Neural progenitor cell (in vitro differentiated cells): ENCODE data around the gene SYTL2. TPM values are rescaled to one million over a fixed set of nuclear protein-coding genes. Genes with fewer than 3 reads are reported as not detected.
A peak's percentile ranks its signal among the peaks of the same experiment; 100 is the strongest.

Experiments
- DNase-seq: peaks from one replicate; pipeline ENCODE4 v3.0.0-alpha.2; 2016; ENCODE audit warnings: low spot score
- H2AFZ ChIP-seq: fragments of 200-600 bp; sonication (generic); replicated peaks from 2 replicates; pipeline ENCODE4 v1.6.1; 2016; ENCODE audit warnings: antibody characterized with exemption
- H3F3A ChIP-seq: fragments of 200-600 bp; sonication (generic); 2 replicates; pipeline ENCODE4 v1.6.1; 2016; ENCODE audit warnings: antibody characterized with exemption, low read depth
- H3K27ac ChIP-seq: fragments of 200-600 bp; sonication (generic); 2 replicates; pipeline ENCODE4 v1.5.1; 2016; ENCODE audit warnings: mild to moderate bottlenecking
- H3K27me3 ChIP-seq: fragments of 200-600 bp; sonication (generic); 2 replicates; pipeline ENCODE4 v1.6.1; 2016; ENCODE audit warnings: mild to moderate bottlenecking, moderate library complexity
- H3K36me3 ChIP-seq: fragments of 200-600 bp; sonication (generic); 2 replicates; pipeline ENCODE4 v1.5.1; 2016
- H3K4me1 ChIP-seq: fragments of 200-600 bp; sonication (generic); 2 replicates; pipeline ENCODE4 v1.6.1; 2016; ENCODE audit warnings: mixed run types
- H3K4me2 ChIP-seq: fragments of 200-600 bp; sonication (generic); 2 replicates; pipeline ENCODE4 v1.6.1; 2016
- H3K4me3 ChIP-seq: fragments of 200-600 bp; sonication (generic); 2 replicates; pipeline ENCODE4 v1.5.1; 2016
- H3K79me2 ChIP-seq: fragments of 200-600 bp; sonication (generic); 2 replicates; pipeline ENCODE4 v1.6.1; 2016; ENCODE audit warnings: low read depth
- H3K9ac ChIP-seq: fragments of 200-600 bp; sonication (generic); 2 replicates; pipeline ENCODE4 v1.6.1; 2016
- H3K9me3 ChIP-seq: fragments of 200-600 bp; sonication (generic); 2 replicates; pipeline ENCODE4 v1.5.1; 2016; ENCODE audit warnings: low read depth
- H4K20me1 ChIP-seq: fragments of 200-600 bp; sonication (generic); 2 replicates; pipeline ENCODE4 v1.6.1; 2016; ENCODE audit warnings: low read depth
- H3K27ac Mint-ChIP-seq: 3 replicates; pipeline ENCODE4 v1.8.0; 2021; ENCODE audit warnings: mixed read lengths
- H3K27me3 Mint-ChIP-seq: 2 replicates; pipeline ENCODE4 v1.8.0; 2022; ENCODE audit warnings: low read depth, mild to moderate bottlenecking, inconsistent platforms, moderate library complexity, mixed read lengths; ENCODE audit not compliant: insufficient read depth
- H3K36me3 Mint-ChIP-seq: 3 replicates; pipeline ENCODE4 v1.8.0; 2021; ENCODE audit warnings: mixed read lengths
- H3K4me1 Mint-ChIP-seq: 3 replicates; pipeline ENCODE4 v1.8.0; 2021; ENCODE audit warnings: mixed read lengths
- H3K4me3 Mint-ChIP-seq: 3 replicates; pipeline ENCODE4 v1.8.0; 2021; ENCODE audit warnings: mild to moderate bottlenecking, moderate library complexity, mixed read lengths
- H3K9me3 Mint-ChIP-seq: 3 replicates; pipeline ENCODE4 v1.8.0; 2020; ENCODE audit warnings: mixed read lengths
- EZH2 ChIP-seq: fragments of 200-600 bp; sonication (generic); IDR thresholded peaks from 2 replicates; pipeline ENCODE4 v1.6.1; 2017; ENCODE audit warnings: antibody characterized with exemption, mild to moderate bottlenecking, moderate library complexity
- EZH2phosphoT487 ChIP-seq: fragments of 200-600 bp; sonication (generic); IDR thresholded peaks from 2 replicates; pipeline ENCODE4 v1.6.1; 2017; ENCODE audit warnings: antibody characterized with exemption
- total RNA-seq: library from RNA; depleted of rRNA; stranded (reverse); fragments of >200 nt; gene quantifications from 2 replicates; pipeline ENCODE4 v1.2.3, GENCODE V29; 2015; ENCODE audit warnings: low replicate concordance
- TF ChIP-seq, protein P1 (sequence below): fragments of 200-600 bp; sonication (generic); IDR thresholded peaks from 2 replicates; pipeline ENCODE4 v1.5.1; 2017; ENCODE audit warnings: antibody characterized with exemption, mild to moderate bottlenecking

Gene SYTL2
- total RNA-seq, 1 donor from 2014 or later, result 34.1 TPM

- Histone ChIP-seq H3K9ac (no peak overlapping the region), H3K4me1 (peaks cover 5% of the 10 kb centered on the region), H3K27me3 (peaks cover 41% of the 10 kb centered on the region), H3K36me3 (no peaks in the 10 kb centered on the region), H3K4me2 (no peak overlapping the region), H2AFZ (no peak overlapping the region), H3K4me3 (no peak overlapping the region), H3K27ac (no peak overlapping the region), H3K9me3 (no peaks in the 10 kb centered on the region), H4K20me1 (no peaks in the 10 kb centered on the region), H3K79me2 (no peaks in the 10 kb centered on the region), H3F3A (peaks cover 12% of the 10 kb centered on the region)
- H3K27me3 Mint-ChIP-seq, result peaks cover 14% of the 10 kb centered on the region
- no peaks in the 10 kb centered on the region for H3K9me3 Mint-ChIP-seq
- no peak for TF ChIP-seq EZH2phosphoT487
- H3K36me3 Mint-ChIP-seq, result no peaks in the 10 kb centered on the region
- no peak overlapping the region for H3K27ac Mint-ChIP-seq
- peaks cover 18% of the 10 kb centered on the region for H3K4me1 Mint-ChIP-seq
- no peak for DNase-seq
- H3K4me3 Mint-ChIP-seq, result no peak overlapping the region
Measured at GRCh38 chr11:85813721-85814120, 2.8 kb upstream of the SYTL2 start.

DNA sequence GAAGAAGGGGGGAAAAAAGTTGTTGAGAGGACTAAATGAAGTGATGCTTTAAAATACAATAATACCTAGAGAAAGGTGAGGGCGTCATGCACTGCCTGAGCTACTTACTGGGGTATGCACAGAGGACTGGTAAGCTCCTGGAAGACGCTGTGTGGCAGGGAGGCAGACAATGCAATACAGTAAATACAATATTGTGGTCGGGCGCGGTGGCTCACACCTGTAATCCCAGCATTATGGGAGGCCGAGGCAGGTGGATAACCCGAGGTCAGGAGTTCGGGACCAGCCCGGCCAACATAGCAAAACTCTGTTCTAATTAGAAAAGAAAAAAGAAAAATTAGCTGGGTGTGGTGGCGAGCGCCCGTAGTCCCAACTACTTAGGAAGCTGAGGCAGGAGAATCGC is 683 bp upstream of the SYTL2 start:
- Histone ChIP-seq H3K4me3 (peak overlapping the region; percentile 55), H3K79me2 (no peaks in the 10 kb centered on the region), H2AFZ (peak overlapping the region; percentile 69), H3F3A (peaks cover 12% of the 10 kb centered on the region), H3K36me3 (no peaks in the 10 kb centered on the region), H4K20me1 (no peaks in the 10 kb centered on the region), H3K27ac (no peak overlapping the region), H3K9me3 (no peaks in the 10 kb centered on the region), H3K27me3 (peaks cover 41% of the 10 kb centered on the region), H3K9ac (no peak overlapping the region), H3K4me1 (peaks cover 5% of the 10 kb centered on the region), H3K4me2 (peak overlapping the region; percentile 87)
- H3K27me3 Mint-ChIP-seq, result peaks cover 14% of the 10 kb centered on the region
- no peaks in the 10 kb centered on the region for H3K9me3 Mint-ChIP-seq
- DNase-seq, result peak; percentile 14
- H3K4me3 Mint-ChIP-seq, result peak overlapping the region; percentile 87
- peaks cover 18% of the 10 kb centered on the region for H3K4me1 Mint-ChIP-seq
- peak overlapping the region; percentile 43 for H3K27ac Mint-ChIP-seq
- TF ChIP-seq, protein P1, sequence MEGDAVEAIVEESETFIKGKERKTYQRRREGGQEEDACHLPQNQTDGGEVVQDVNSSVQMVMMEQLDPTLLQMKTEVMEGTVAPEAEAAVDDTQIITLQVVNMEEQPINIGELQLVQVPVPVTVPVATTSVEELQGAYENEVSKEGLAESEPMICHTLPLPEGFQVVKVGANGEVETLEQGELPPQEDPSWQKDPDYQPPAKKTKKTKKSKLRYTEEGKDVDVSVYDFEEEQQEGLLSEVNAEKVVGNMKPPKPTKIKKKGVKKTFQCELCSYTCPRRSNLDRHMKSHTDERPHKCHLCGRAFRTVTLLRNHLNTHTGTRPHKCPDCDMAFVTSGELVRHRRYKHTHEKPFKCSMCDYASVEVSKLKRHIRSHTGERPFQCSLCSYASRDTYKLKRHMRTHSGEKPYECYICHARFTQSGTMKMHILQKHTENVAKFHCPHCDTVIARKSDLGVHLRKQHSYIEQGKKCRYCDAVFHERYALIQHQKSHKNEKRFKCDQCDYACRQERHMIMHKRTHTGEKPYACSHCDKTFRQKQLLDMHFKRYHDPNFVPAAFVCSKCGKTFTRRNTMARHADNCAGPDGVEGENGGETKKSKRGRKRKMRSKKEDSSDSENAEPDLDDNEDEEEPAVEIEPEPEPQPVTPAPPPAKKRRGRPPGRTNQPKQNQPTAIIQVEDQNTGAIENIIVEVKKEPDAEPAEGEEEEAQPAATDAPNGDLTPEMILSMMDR, result no peak
- TF ChIP-seq EZH2 (no peak), EZH2phosphoT487 (no peak)
- H3K36me3 Mint-ChIP-seq, result no peaks in the 10 kb centered on the region

DNA sequence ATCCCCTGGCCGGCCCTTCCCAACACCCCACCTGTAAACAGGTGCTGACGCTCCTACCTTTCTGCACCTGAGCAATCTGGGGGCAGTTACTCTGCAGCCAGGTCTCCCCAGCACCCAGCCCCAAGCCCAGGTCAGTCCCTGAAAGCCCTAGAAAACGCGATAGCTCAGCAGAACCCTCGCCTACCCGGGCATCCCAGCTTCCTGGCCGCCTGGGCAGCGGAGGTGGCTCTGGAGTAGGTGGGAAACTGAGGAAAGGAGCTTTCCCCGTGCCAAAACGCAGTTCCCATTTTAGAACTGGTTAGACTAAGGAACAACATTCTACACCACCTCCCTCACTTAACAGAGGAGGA is 445 bp downstream of the SYTL2 start:
- peaks cover 41% of the 10 kb centered on the region for H3K27me3 ChIP-seq
- H3K9ac ChIP-seq, result no peak overlapping the region
- peak; percentile 14 for DNase-seq
- H3K36me3 Mint-ChIP-seq, result no peaks in the 10 kb centered on the region
- H3K4me1 Mint-ChIP-seq, result peaks cover 18% of the 10 kb centered on the region
- H3K27ac ChIP-seq, result no peak overlapping the region
- peak overlapping the region; percentile 69 for H2AFZ ChIP-seq
- no peaks in the 10 kb centered on the region for H3K9me3 ChIP-seq
- TF ChIP-seq EZH2, result no peak
- TF ChIP-seq, protein P1, result no peak
- TF ChIP-seq EZH2phosphoT487, result no peak
- H3K79me2 ChIP-seq, result no peaks in the 10 kb centered on the region
- no peaks in the 10 kb centered on the region for H3K36me3 ChIP-seq
- H3F3A ChIP-seq, result peaks cover 12% of the 10 kb centered on the region
- H3K4me1 ChIP-seq, result peaks cover 5% of the 10 kb centered on the region
- peaks cover 14% of the 10 kb centered on the region for H3K27me3 Mint-ChIP-seq
- H3K9me3 Mint-ChIP-seq, result no peaks in the 10 kb centered on the region
- peak overlapping the region; percentile 84 for H3K4me3 Mint-ChIP-seq
- H3K27ac Mint-ChIP-seq, result no peak overlapping the region
- H3K4me3 ChIP-seq, result peak overlapping the region; percentile 55
- H4K20me1 ChIP-seq, result no peaks in the 10 kb centered on the region
- H3K4me2 ChIP-seq, result peak overlapping the region; percentile 87

DNA sequence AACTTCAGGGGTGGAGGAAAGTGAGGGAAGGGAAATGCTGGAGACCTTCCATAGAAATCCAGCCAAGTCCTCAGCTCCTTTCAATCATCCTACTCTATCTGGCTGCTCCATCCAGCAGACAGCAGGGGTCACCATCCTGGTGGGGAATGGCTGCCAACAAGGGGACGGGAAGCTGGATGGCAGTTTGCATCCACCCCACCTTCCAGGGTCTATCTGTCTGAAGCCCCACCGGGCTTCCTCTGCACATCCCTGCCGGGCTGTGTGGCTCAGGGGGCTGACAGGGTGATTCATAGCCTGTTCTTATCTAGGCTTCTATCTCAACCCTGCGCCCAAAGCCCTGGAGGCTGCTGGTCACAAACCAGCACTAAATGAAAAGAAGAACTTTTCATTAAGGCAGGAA is 1.1 kb downstream of the SYTL2 start:
- Mint-ChIP-seq H3K4me3 (peak overlapping the region; percentile 84), H3K27me3 (peaks cover 14% of the 10 kb centered on the region), H3K27ac (no peak overlapping the region), H3K4me1 (peaks cover 18% of the 10 kb centered on the region), H3K9me3 (no peaks in the 10 kb centered on the region), H3K36me3 (no peaks in the 10 kb centered on the region)
- Histone ChIP-seq H3K27me3 (peaks cover 41% of the 10 kb centered on the region), H3K9ac (no peak overlapping the region), H3K9me3 (no peaks in the 10 kb centered on the region), H3F3A (peaks cover 12% of the 10 kb centered on the region), H3K4me1 (peaks cover 5% of the 10 kb centered on the region), H3K4me2 (peak overlapping the region; percentile 87), H3K27ac (no peak overlapping the region), H3K4me3 (peak overlapping the region; percentile 55), H3K79me2 (no peaks in the 10 kb centered on the region), H2AFZ (no peak overlapping the region), H3K36me3 (no peaks in the 10 kb centered on the region), H4K20me1 (no peaks in the 10 kb centered on the region)
- TF ChIP-seq, protein P1, result peak; percentile 28
- TF ChIP-seq EZH2, result no peak
- peak; percentile 52 for DNase-seq
